Aorta (tissue), 5 donors: ENCODE measurements around the gene ZNF175. TPM values are rescaled to one million over a fixed set of nuclear protein-coding genes. Genes with fewer than 3 reads are reported as not detected.

Experiments used
- ATAC-seq: fragments of 200-7000 bp; cut with Tn5 transposase; one replicate; pipeline ENCODE4 v1.9.1; 2022; ENCODE audit warnings: moderate library complexity; ENCODE audit not compliant: low FRiP score
- DNase-seq, 2 donors: peaks; one replicate each; pipeline ENCODE4 v3.0.0-alpha.2; 2020
- H3K27ac ChIP-seq, 2 donors: one replicate each; pipeline ENCODE4 v1.5.1; 2013; ENCODE audit warnings: low read length in 2 of 2, mild to moderate bottlenecking in 2 of 2, moderate library complexity in 2 of 2, control low read depth in 1 of 2, inconsistent platforms in 1 of 2, low read depth in 1 of 2
- H3K27me3 ChIP-seq, 2 donors: one replicate each; pipeline ENCODE4 v1.6.1; 2013; ENCODE audit warnings: control low read depth in 1 of 2, low read length in 1 of 2, mild to moderate bottlenecking in 1 of 2, moderate library complexity in 1 of 2; ENCODE audit not compliant: insufficient read depth in 2 of 2, control insufficient read depth in 1 of 2
- H3K36me3 ChIP-seq, 2 donors: one replicate each; pipeline ENCODE4 v1.6.1; 2013; ENCODE audit warnings: control low read depth in 1 of 2, low read length in 1 of 2, mild to moderate bottlenecking in 1 of 2; ENCODE audit not compliant: insufficient read depth in 2 of 2, control insufficient read depth in 1 of 2
- H3K4me1 ChIP-seq, 2 donors: one replicate each; pipeline ENCODE4 v1.6.1; 2013; ENCODE audit warnings: low read length in 2 of 2, control low read depth in 1 of 2, mild to moderate bottlenecking in 1 of 2, moderate library complexity in 1 of 2; ENCODE audit not compliant: insufficient read depth in 2 of 2, control insufficient read depth in 1 of 2
- H3K4me3 ChIP-seq, 2 donors: one replicate each; pipeline ENCODE4 v1.5.1; 2013; ENCODE audit warnings: low read length in 2 of 2, control low read depth in 1 of 2, mild to moderate bottlenecking in 1 of 2
- H3K9me3 ChIP-seq: one replicate; pipeline ENCODE4 v1.6.1; 2013; ENCODE audit warnings: mild to moderate bottlenecking, low read length; ENCODE audit not compliant: control insufficient read depth
- WGBS, 2 donors: extraction: QIAGEN DNeasy Blood & Tissue Kit; methylation state at CpG; one replicate each; pipeline ENCODE4 v1.1.7; 2013; 5-methylcytosine and 5-hydroxymethylcytosine counted together
- intact Hi-C, 2 donors: fragments of 100-400 bp; cut with DNase I; formaldehyde crosslinking; loops; one replicate each; pipeline versions ENCODE4 v1.14.2 to v1.15.0; 2022
- long read RNA-seq, 2 donors: library from polyadenylated mRNA; unstranded; transcript quantifications; one replicate each; pipeline ENCODE4 v2.0.0, GENCODE V29; 2020 to 2021
- polyA plus RNA-seq, 2 donors: library from polyadenylated mRNA; stranded (reverse); fragments of 200-250 nt; gene quantifications; one replicate each; pipeline ENCODE4 v1.2.3, GENCODE V29; 2013
- total RNA-seq, 2 donors: library from RNA; stranded (reverse); fragmentation: NEBNext Ultra II Directional; extraction: Animal tissue kit (Norgen Biotek cat#: 25700); gene quantifications; one replicate each; pipeline ENCODE4 v1.2.1, GENCODE V29; 2021
- donor health status: healthy with polysubstance abuse.
- donor health status: Bipolar disorder and iron deficiency.
- donor health status: DM: no; HTN: no; CAD: no.
- donor health status: DM: no; HTN: no; CAD: no.
- donor health status: DM: yes; HTN: yes; CAD: no.

Gene ZNF175
- 10 to 100 TPM; 15.1 to 16.6 TPM for total RNA-seq
- 1 to 10 TPM; 1.8 to 3.1 TPM for polyA plus RNA-seq
- long read RNA-seq, donor 1, partial matches to known transcripts = 0 of 4 reads
- long read RNA-seq, donor 1, other reads (novel, unspliced or antisense) = 4 of 4 reads
- long read RNA-seq, donor 2, full-length matches to known transcripts = 1 of 3 reads
- long read RNA-seq, donor 2, partial matches to known transcripts = 0 of 3 reads
- long read RNA-seq, donor 2, other reads (novel, unspliced or antisense) = 2 of 3 reads

- Histone ChIP-seq H3K36me3 (peaks cover 0 to 2% of the 10 kb centered on the region in 2 donors), H3K9me3 (no peaks in the 10 kb centered on the region), H3K27ac (no peak within 1 kb of the TSS), H3K27me3 (no peaks in the 10 kb centered on the region), H3K4me3 (peak within 1 kb of the TSS; percentile 84 to 94), H3K4me1 (peaks cover 2 to 4% of the 10 kb centered on the region in 2 donors)
- ATAC-seq (peak; percentile 98), DNase-seq (peak; percentile 95 to 98)
- WGBS, 2 donors = 0% methylated on average over 30 of the region's 30 CpGs
- intact Hi-C loops = loop anchor here in 1 of 2 donors (10.0 kb wide), 1 partner anchor 236 kb away; no protein-coding TSS in a partner anchor
These were observed at the start of gene ZNF175 for GRCh38 chr19:51570962-51571575. ZNF175 (plus strand) TSS chr19:51571283; CDS start chr19:51573330, 2,047 bp downstream.

GRCh38 chr19:51521357-51521756 is 49.7 kb upstream of the ZNF175 start:
- Histone ChIP-seq H3K9me3 (peaks cover 3% of the 10 kb centered on the region), H3K36me3 (no peaks in the 10 kb centered on the region), H3K27me3 (no peaks in the 10 kb centered on the region), H3K27ac (no peak overlapping the region), H3K4me3 (no peak overlapping the region), H3K4me1 (no peaks in the 10 kb centered on the region)
- intact Hi-C loops = no loop called here
- 69 to 75% methylated on average over 2 of the region's 2 CpGs for WGBS, 2 donors
- ATAC-seq (no peak), DNase-seq (no peak)

GRCh38 chr19:51521781-51522180 is 49.3 kb upstream of the ZNF175 start:
- ATAC-seq = no peak
- 54 to 65% methylated on average over 2 of the region's 2 CpGs for WGBS, 2 donors
- no peak for DNase-seq
- no peak overlapping the region for H3K27ac ChIP-seq
- peaks cover 3% of the 10 kb centered on the region for H3K9me3 ChIP-seq
- intact Hi-C loops = no loop called here
- H3K4me1 ChIP-seq = no peaks in the 10 kb centered on the region
- no peaks in the 10 kb centered on the region for H3K27me3 ChIP-seq
- no peaks in the 10 kb centered on the region for H3K36me3 ChIP-seq
- H3K4me3 ChIP-seq = no peak overlapping the region

GRCh38 chr19:51524666-51525264 is 46.3 kb upstream of the ZNF175 start:
- ATAC-seq (no peak), DNase-seq (no peak)
- Histone ChIP-seq H3K4me3 (no peak overlapping the region), H3K27ac (no peak overlapping the region), H3K4me1 (no peaks in the 10 kb centered on the region), H3K36me3 (no peaks in the 10 kb centered on the region), H3K27me3 (no peaks in the 10 kb centered on the region), H3K9me3 (no peaks in the 10 kb centered on the region)
- 72 to 73% methylated on average over 8 of the region's 8 CpGs for WGBS, 2 donors
- intact Hi-C loops = no loop called here

GRCh38 chr19:51525651-51526050 is 45.4 kb upstream of the ZNF175 start:
- H3K4me3 ChIP-seq = no peak overlapping the region
- 42 to 53% methylated on average over 4 of the region's 4 CpGs for WGBS, 2 donors
- H3K27ac ChIP-seq = no peak overlapping the region
- no peaks in the 10 kb centered on the region for H3K4me1 ChIP-seq
- H3K27me3 ChIP-seq = no peaks in the 10 kb centered on the region
- intact Hi-C loops = no loop called here
- no peaks in the 10 kb centered on the region for H3K9me3 ChIP-seq
- DNase-seq (no peak), ATAC-seq (no peak)
- H3K36me3 ChIP-seq = no peaks in the 10 kb centered on the region

GRCh38 chr19:51529301-51529700 is 41.8 kb upstream of the ZNF175 start:
- DNase-seq (no peak), ATAC-seq (no peak)
- intact Hi-C loops = no loop called here
- no peaks in the 10 kb centered on the region for H3K9me3 ChIP-seq
- H3K36me3 ChIP-seq = no peaks in the 10 kb centered on the region
- WGBS, 2 donors = 78 to 79% methylated on average over 2 of the region's 2 CpGs
- no peaks in the 10 kb centered on the region for H3K27me3 ChIP-seq
- no peak overlapping the region for H3K4me3 ChIP-seq
- no peaks in the 10 kb centered on the region for H3K4me1 ChIP-seq
- H3K27ac ChIP-seq = no peak overlapping the region

GRCh38 chr19:51530616-51531015 is 40.5 kb upstream of the ZNF175 start:
- Histone ChIP-seq H3K4me1 (no peaks in the 10 kb centered on the region), H3K27ac (no peak overlapping the region), H3K9me3 (no peaks in the 10 kb centered on the region), H3K36me3 (no peaks in the 10 kb centered on the region), H3K27me3 (no peaks in the 10 kb centered on the region), H3K4me3 (no peak overlapping the region)
- intact Hi-C loops = no loop called here
- DNase-seq (no peak), ATAC-seq (no peak)
- 85 to 88% methylated on average over 8 of the region's 8 CpGs for WGBS, 2 donors

GRCh38 chr19:51531349-51532315 is 39.5 kb upstream of the ZNF175 start, which contains the start of gene SIGLEC6:
SIGLEC6 (minus strand) TSS chr19:51531670; CDS start chr19:51531648, 22 bp downstream.
- no peak within 1 kb of the TSS for H3K4me3 ChIP-seq
- no peaks in the 10 kb centered on the region for H3K36me3 ChIP-seq
- H3K27me3 ChIP-seq = no peaks in the 10 kb centered on the region
- 35 to 43% methylated on average over 24 to 25 of the region's 25 CpGs for WGBS, 2 donors
- H3K9me3 ChIP-seq = no peaks in the 10 kb centered on the region
- no peak within 1 kb of the TSS for H3K27ac ChIP-seq
- intact Hi-C loops = no loop called here
- DNase-seq (peak in 1 of 2 donors; percentile 89), ATAC-seq (no peak)
- H3K4me1 ChIP-seq = no peaks in the 10 kb centered on the region
